GM18951 (cell line): ENCODE data around the gene RELL1.

ENCODE experiments used
- POLR2A ChIP-seq: IDR thresholded peaks from 4 replicates; pipeline ENCODE4 v1.6.1; 2011; ENCODE audit warnings: mild to moderate bottlenecking; ENCODE audit not compliant: insufficient read length, insufficient read depth; ENCODE audit errors: extremely low read depth
- in situ Hi-C: fragments of 300-500 bp; cut with MboI; formaldehyde crosslinking; loops from one replicate; pipeline ENCODE4 v1.12.0; 2022; ENCODE audit warnings: low sequenced_read_pairs, mixed read lengths, inconsistent platforms; ENCODE audit not compliant: unreplicated experiment

Gene RELL1

GRCh38 chr4:37627263-37627662, 58.9 kb downstream of the RELL1 start:
- in situ Hi-C loops = no loop called here
- no peak for TF ChIP-seq POLR2A

DNA sequence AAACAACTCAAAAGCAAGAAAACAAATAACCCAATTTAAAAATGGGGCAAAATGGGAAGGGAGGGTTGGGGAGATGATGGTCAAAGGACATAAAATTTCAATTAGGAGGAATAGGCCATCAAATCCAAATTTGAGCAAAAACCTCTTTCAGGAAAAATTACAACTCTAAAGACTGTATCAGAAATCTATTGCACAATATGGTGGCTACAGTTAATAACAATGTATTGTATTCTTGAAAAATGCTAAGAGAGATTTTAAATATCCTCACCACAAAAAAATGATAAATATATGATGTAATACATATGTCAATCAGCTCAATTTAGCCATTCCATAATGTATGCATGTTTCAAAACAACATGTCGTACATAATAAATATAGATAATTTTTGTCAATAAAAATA, 60.7 kb downstream of the RELL1 start:
- in situ Hi-C loops = no loop called here
- TF ChIP-seq POLR2A = no peak

DNA sequence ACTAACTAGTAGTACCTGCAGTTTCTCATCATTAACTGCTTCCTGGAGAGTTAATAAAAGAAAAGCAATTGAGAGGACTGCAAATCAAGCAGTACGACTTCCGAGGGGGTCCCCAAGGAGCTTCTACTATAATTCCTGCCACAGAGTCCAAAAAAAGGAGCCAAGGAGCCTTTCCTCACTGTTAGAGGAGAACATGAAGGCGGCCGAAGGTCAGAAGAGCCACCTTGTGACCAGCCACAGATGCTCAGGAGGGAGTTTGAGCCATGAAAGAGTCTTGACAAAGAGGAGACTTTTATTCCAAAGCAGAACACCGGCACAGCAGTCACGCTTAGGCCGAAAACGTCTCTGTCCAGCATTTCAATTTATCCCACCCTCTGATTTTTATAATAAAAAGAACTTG, 62.2 kb downstream of the RELL1 start:
- in situ Hi-C loops = no loop called here
- no peak for TF ChIP-seq POLR2A

- in situ Hi-C loops = no loop called here
- TF ChIP-seq POLR2A = no peak
These were observed 63.1 kb downstream of the RELL1 start for GRCh38 chr4:37623125-37623524.

- TF ChIP-seq POLR2A = no peak
- in situ Hi-C loops = no loop called here
These were observed 66.0 kb downstream of the RELL1 start for GRCh38 chr4:37620176-37620575.

DNA sequence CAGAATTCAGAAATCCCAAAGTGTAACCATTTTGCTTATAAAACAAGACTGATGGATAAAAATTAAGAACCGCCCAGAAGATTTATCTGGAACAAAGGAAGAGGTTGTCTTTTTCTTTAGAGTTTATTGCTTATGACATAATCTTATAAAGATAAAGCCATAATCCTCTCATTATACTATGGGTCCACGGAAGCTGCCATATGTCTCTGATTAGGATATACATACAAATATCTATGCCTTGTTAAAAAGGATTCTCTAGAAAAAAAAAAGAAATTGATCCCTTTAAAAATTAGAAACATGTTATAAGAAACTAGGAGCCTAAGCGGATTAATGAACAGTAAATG, 70.5 kb downstream of the RELL1 start:
- in situ Hi-C loops = no loop called here
- no peak for TF ChIP-seq POLR2A

DNA sequence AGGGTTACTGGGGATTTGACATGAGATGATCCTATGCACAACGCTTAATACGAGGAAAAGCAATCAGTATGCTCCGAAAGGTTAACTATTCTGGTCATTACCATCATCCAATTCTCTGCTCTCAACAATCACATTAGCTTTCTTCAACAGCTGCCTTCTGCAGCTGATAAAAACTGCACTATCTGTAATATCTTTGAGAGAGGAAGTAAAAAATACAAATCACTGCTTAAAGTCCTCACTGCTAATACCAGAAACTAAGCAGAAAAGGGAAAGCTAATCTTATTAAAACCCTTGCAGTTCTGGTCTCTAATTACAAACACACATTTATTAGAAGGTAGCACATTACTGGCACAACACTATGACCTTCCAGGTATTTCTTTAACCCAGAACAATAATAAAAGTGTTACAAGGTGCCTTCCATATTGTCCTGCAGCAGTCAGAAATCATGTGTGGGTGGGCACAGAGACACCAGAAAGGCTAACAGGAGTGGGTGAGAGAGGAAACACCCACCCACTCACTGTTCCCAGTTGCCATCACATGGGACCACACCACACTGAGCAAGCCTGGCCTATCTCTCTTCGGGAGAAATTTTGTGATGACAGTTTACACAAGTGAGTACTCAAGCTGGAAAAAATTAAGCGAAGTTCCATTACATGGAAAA, 71.0 kb downstream of the RELL1 start:
- in situ Hi-C loops = no loop called here
- TF ChIP-seq POLR2A = no peak

DNA sequence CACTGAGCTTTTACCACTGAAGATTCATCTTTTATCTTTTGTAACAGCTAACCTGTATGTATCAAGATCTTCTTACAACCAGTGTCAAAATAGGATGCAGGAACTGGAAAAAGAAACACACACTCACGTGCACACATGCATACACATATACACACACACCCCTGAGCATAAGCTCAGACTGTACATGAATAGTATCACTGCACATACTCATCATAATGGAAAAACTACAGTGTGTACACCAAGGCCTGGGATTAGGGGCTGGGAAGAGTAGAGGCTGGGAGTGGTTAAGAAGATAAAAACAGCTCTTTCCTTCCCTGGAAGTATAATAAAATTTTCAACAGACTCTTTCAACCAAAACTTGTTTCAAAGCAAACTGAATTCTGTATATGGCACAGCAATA, 73.4 kb downstream of the RELL1 start:
- in situ Hi-C loops = no loop called here

DNA sequence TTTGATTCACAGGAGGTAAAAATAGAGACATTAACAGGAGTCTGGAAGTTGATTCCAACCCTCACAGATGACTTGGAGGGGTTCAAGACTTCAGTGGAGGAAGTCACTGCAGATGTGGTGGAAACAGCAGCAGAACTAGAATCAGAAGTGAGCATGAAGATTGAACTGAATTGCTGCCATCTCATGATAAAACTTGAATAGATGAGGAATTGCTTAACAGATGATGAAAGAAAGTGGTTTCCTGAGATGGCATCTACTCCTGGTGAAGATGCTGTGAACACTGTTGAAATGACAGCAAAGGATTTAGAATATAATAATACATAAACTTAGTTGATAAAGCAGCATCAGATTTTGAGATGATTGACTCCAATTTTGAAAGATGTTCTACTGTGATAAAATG, 76.5 kb downstream of the RELL1 start:
- TF ChIP-seq POLR2A = no peak
- in situ Hi-C loops = loop anchor here (10.0 kb wide), 2 partner anchors 185 to 425 kb away; no protein-coding TSS in a partner anchor

More for the DNA sequence above, 73.4 kb downstream of the RELL1 start:
- TF ChIP-seq POLR2A = no peak

DNA sequence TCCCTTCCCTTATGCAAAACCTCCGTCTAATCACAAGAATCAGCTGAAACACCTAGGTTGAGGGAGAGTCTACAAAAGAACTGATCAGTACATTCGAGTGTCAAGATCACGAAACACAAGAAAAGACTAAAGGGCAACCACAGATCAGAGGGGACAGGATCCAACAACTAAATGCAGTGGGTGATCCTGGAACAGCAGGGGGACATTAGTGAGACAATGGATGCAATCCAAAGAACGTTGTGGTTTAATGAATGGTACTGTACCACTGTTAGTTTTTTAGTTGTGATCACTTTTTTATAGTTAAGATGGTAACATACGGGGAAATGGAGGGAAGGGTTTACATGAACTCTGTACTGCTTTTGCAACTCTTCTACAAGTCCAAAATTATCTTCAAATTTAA, 79.2 kb downstream of the RELL1 start:
- in situ Hi-C loops = loop anchor here (10.0 kb wide), 2 partner anchors 188 to 428 kb away; no protein-coding TSS in a partner anchor
- no peak for TF ChIP-seq POLR2A

- in situ Hi-C loops = loop anchor here (10.0 kb wide), 2 partner anchors 189 to 429 kb away; no protein-coding TSS in a partner anchor
- no peak for TF ChIP-seq POLR2A
These were observed 80.2 kb downstream of the RELL1 start for GRCh38 chr4:37605843-37606565.

DNA sequence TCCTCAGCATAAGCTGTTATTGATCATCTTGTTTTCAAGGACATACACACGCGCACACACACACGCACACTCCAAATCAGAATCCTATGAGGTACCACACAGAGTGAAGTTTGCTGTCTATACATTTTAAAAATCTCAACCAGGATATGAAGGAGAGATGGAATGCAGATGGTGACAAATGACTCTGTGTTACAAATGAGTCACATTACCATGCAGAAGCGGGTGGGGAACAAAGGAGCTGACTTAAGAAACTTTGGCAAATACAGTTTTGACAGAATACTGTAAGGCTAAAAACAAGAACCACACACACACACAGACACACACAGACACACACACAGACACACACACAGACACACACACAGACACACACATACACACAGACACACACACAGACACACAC, 81.7 kb downstream of the RELL1 start:
- in situ Hi-C loops = loop anchor here (10.0 kb wide), 2 partner anchors 190 to 430 kb away; no protein-coding TSS in a partner anchor
- TF ChIP-seq POLR2A = no peak

DNA sequence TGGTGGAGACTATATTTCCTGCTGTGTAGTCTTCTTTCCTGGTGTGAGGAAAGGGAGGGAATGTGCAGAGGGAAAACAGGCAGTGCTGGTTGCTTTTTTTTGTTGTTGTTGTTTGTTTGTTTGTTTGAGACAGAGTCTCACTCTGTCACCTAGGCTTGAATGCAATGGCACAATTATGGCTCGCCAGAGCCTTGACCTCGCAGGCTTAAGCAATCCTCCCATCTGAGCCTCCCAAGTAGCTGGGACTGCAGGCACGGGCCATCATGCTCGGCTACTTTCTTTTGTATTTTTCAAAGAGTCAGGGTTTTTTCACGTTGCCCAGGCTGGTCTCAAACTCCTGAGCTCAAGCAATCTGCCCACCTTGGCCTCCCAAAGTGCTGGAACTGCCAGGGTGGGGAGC, 82.5 kb downstream of the RELL1 start:
- in situ Hi-C loops = loop anchor here (10.0 kb wide), 2 partner anchors 191 to 431 kb away; no protein-coding TSS in a partner anchor
- no peak for TF ChIP-seq POLR2A

GRCh38 chr4:37603070-37603468, 83.1 kb downstream of the RELL1 start:
- TF ChIP-seq POLR2A = no peak
- in situ Hi-C loops = loop anchor here (10.0 kb wide), 2 partner anchors 192 to 432 kb away; no protein-coding TSS in a partner anchor

- in situ Hi-C loops = loop anchor here (10.0 kb wide), 2 partner anchors 192 to 432 kb away; no protein-coding TSS in a partner anchor
- TF ChIP-seq POLR2A = no peak
These were observed 83.6 kb downstream of the RELL1 start for GRCh38 chr4:37602454-37603069.
